GM12878 (cell line): ENCODE data around the gene SHANK3. TPM values are rescaled to one million over a fixed set of nuclear protein-coding genes. Genes with fewer than 3 reads are reported as not detected.

Experiments
- BACH1 ChIP-seq: fragments of 450-650 bp; IDR thresholded peaks from 2 replicates; pipeline ENCODE4 v1.6.1; 2017; ENCODE audit warnings: mild to moderate bottlenecking, borderline replicate concordance
- CHD4 ChIP-seq: fragments of 200-600 bp; sonication (generic); IDR thresholded peaks from 2 replicates; pipeline ENCODE4 v1.6.1; 2016; ENCODE audit warnings: mild to moderate bottlenecking
- EP300 ChIP-seq, 2 experiments: fragments of 150-350 bp in 1 of 2; IDR thresholded peaks; 2 replicates each; pipeline ENCODE4 v1.6.1; 2011 to 2012; ENCODE audit warnings: low read depth in 2 of 2, low read length in 2 of 2, borderline replicate concordance in 1 of 2, improper control_type of control experiment in 1 of 2, inconsistent platforms in 1 of 2; ENCODE audit not compliant: control insufficient read depth in 1 of 2
- EZH2 ChIP-seq: IDR thresholded peaks from 2 replicates; pipeline ENCODE4 v1.6.1; 2012; ENCODE audit warnings: low read depth, mild to moderate bottlenecking, control low read depth, inconsistent platforms, low read length, borderline replicate concordance; ENCODE audit not compliant: control insufficient read depth
- IKZF2 ChIP-seq, 2 experiments: fragments of 450-650 bp; IDR thresholded peaks; 2 replicates each; pipeline ENCODE4 v1.6.1; 2017; ENCODE audit warnings: mild to moderate bottlenecking in 2 of 2, moderate library complexity in 2 of 2
- JUNB ChIP-seq: IDR thresholded peaks from 2 replicates; pipeline ENCODE4 v1.6.1; 2016; ENCODE audit warnings: antibody characterized with exemption, mild to moderate bottlenecking
- NBN ChIP-seq: fragments of 450-650 bp; IDR thresholded peaks from 2 replicates; pipeline ENCODE4 v1.6.1; 2016
- NR2C2 ChIP-seq: IDR thresholded peaks from 2 replicates; pipeline ENCODE4 v1.6.1; 2011; ENCODE audit warnings: borderline replicate concordance, low read depth; ENCODE audit not compliant: control insufficient read depth, insufficient read length
- RAD21 ChIP-seq: IDR thresholded peaks from 2 replicates; pipeline ENCODE4 v1.6.1; 2011; ENCODE audit warnings: mild to moderate bottlenecking, low read depth, low read length, moderate library complexity; ENCODE audit not compliant: insufficient read depth
- RELA ChIP-seq: fragments of 450-650 bp; IDR thresholded peaks from 2 replicates; pipeline ENCODE4 v1.8.0; 2014; ENCODE audit warnings: borderline replicate concordance; ENCODE audit not compliant: partially characterized antibody
- RFX5 ChIP-seq: IDR thresholded peaks from 2 replicates; pipeline ENCODE4 v1.6.1; 2011; ENCODE audit warnings: low read depth, low read length, improper control_type of control experiment
- SPI1 ChIP-seq: IDR thresholded peaks from 2 replicates; pipeline ENCODE4 v1.6.1; 2011; ENCODE audit warnings: low read depth, mild to moderate bottlenecking, low read length, moderate library complexity, borderline replicate concordance; ENCODE audit not compliant: insufficient read depth
- SRF ChIP-seq, 2 experiments: IDR thresholded peaks; 2 replicates each; pipeline ENCODE4 v1.6.1; 2011; ENCODE audit warnings: low read depth in 2 of 2, low read length in 2 of 2, mild to moderate bottlenecking in 1 of 2, moderate library complexity in 1 of 2
- YY1 ChIP-seq: IDR thresholded peaks from 2 replicates; pipeline ENCODE4 v1.6.1; 2011; ENCODE audit warnings: low read depth, mild to moderate bottlenecking, low read length
- ZNF384 ChIP-seq: IDR thresholded peaks from 2 replicates; pipeline ENCODE4 v1.6.1; 2012; ENCODE audit warnings: low read depth, mild to moderate bottlenecking, low read length, improper control_type of control experiment, borderline replicate concordance
- ZSCAN29 ChIP-seq: fragments of 450-650 bp; IDR thresholded peaks from 2 replicates; pipeline ENCODE4 v1.6.1; 2017; ENCODE audit warnings: mild to moderate bottlenecking, moderate library complexity
- polyA plus RNA-seq, 11 experiments: library from polyadenylated mRNA; depleted of rRNA in 4 of 11; unstranded in 6 of 11; stranded (reverse) in 5 of 11; fragments of >200 nt; fragmentation: Nextera tagmentation in 4 of 11; fragmentation: Illumina TruSeq in 1 of 11; extraction: Ambion mirVana in 4 of 11; extraction: Trizol in 1 of 11; gene quantifications; 1 replicate in 1 of 11; 2 replicates in 10 of 11; pipeline versions ENCODE4 v1.2.1 to v1.2.3, GENCODE V29; 2011 to 2016; ENCODE audit warnings: inconsistent platforms in 2 of 11, missing spikeins in 2 of 11, low read depth in 1 of 11
- total RNA-seq, 4 experiments: library from RNA; depleted of rRNA in 3 of 4; stranded (reverse); fragments of >200 nt in 3 of 4; fragmentation: Illumina TruSeq in 1 of 4; extraction: Trizol in 1 of 4; gene quantifications; 2 replicates each; pipeline versions ENCODE4 v1.2.1 to v1.2.3, GENCODE V29; 2013 to 2021
- TF ChIP-seq, protein P1 (sequence below), 3 experiments: IDR thresholded peaks in 2 of 3; conservative IDR thresholded peaks in 1 of 3; 2 replicates each; pipeline ENCODE4 v1.5.1; 2011; ENCODE audit warnings: low read depth in 3 of 3, low read length in 3 of 3, mild to moderate bottlenecking in 3 of 3, control low read depth in 2 of 3, moderate library complexity in 2 of 3, inconsistent platforms in 1 of 3, mixed read lengths in 1 of 3; ENCODE audit not compliant: control insufficient read depth in 2 of 3, insufficient read depth in 1 of 3; ENCODE audit errors: extremely low read depth in 1 of 3
- TF ChIP-seq, protein P2 (sequence below): IDR thresholded peaks from 2 replicates; pipeline ENCODE4 v1.6.1; 2011; ENCODE audit warnings: borderline replicate concordance, low read depth, mild to moderate bottlenecking, moderate library complexity, low read length; ENCODE audit not compliant: insufficient read depth, poor library complexity, severe bottlenecking
- TF ChIP-seq, protein P3 (sequence below): fragments of 450-650 bp; formaldehyde crosslinking; IDR thresholded peaks from 2 replicates; pipeline ENCODE4 v1.4.0; 2022; ENCODE audit warnings: mild to moderate bottlenecking, moderate library complexity
- TF ChIP-seq, protein P4 (sequence below): fragments of 450-650 bp; IDR thresholded peaks from 2 replicates; pipeline ENCODE4 v1.6.1; 2017; ENCODE audit warnings: mild to moderate bottlenecking

The SHANK3 gene
- total and polyA plus RNA-seq, 10 of the 15 experiments (the other 5 are each of a cell fraction or from before 2014, with no cell fraction given), result under 0.01 to 0.10 (median 0.05) TPM; not detected in 6

DNA sequence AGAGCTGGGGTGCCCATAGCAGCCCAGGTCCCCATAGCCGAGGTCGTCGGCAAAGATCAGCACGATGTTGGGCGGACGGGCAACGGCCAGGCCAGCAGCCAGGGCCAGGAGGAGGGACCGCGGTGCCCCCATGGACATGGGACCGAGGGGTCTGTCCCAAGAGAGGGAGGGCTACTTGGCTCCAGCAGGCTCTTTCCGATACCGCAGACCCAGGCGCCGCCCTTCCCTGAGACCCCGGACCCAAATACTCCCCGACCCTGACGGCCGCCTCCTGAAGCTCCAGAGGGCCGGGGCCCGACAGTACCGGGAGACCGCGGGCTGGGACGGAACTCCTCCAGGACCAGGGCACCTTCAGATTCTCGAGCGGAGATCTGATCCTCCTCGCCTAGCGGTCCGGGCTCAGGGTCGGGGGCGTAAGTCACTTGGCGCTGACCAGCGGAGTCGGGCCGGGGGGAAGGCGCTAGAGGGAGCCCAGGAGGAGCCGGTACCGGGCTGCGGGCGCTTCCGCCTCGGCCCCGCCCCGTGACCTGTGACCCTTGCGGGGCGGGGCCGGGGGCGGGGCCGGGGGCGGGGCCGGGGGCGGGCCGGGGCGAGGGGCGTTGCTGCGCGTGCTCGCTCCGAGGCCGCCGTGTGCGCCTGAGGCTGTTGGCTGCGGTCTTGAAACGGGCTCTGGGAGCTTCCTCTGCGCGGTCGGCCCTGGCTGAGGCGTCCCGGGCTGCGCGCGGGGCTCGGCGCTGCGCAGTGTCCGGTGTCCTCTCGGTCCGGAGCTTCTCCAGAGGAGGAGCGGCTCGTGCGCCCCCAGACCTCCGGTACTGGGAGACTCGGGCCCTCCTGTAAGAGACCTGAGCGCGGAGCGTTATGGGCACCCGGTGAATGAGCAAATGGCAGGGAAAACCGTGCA is 44.7 kb upstream of the SHANK3 start, which contains the start of gene ARSA (continued):
- no peak for TF ChIP-seq NBN
- no peak for TF ChIP-seq RFX5
- no peak for TF ChIP-seq ZNF384
- TF ChIP-seq, protein P1, sequence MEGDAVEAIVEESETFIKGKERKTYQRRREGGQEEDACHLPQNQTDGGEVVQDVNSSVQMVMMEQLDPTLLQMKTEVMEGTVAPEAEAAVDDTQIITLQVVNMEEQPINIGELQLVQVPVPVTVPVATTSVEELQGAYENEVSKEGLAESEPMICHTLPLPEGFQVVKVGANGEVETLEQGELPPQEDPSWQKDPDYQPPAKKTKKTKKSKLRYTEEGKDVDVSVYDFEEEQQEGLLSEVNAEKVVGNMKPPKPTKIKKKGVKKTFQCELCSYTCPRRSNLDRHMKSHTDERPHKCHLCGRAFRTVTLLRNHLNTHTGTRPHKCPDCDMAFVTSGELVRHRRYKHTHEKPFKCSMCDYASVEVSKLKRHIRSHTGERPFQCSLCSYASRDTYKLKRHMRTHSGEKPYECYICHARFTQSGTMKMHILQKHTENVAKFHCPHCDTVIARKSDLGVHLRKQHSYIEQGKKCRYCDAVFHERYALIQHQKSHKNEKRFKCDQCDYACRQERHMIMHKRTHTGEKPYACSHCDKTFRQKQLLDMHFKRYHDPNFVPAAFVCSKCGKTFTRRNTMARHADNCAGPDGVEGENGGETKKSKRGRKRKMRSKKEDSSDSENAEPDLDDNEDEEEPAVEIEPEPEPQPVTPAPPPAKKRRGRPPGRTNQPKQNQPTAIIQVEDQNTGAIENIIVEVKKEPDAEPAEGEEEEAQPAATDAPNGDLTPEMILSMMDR (IDR thresholded peaks at IDR 0.05 in 2 of 3, conservative IDR thresholded peaks at IDR 0.05 in 1 of 3; ENCODE audit: control insufficient read depth in 2 of 3, extremely low read depth in 1 of 3, insufficient read depth in 1 of 3, low read depth in 3 of 3, low read length in 3 of 3), result peak; percentile 15 to 26 (median 24); a peak in 4 of 6 replicates
- no peak for TF ChIP-seq BACH1
- 0 out of 4 replicates have a peak, but pooled peaks of 1 of the 2 experiments have one; percentile 5 for TF ChIP-seq IKZF2 (IDR thresholded peaks at IDR 0.05)
- no peak for TF ChIP-seq SRF (IDR thresholded peaks at IDR 0.05; ENCODE audit: low read depth in 2 of 2, low read length in 2 of 2)
- no peak for TF ChIP-seq ZSCAN29
- TF ChIP-seq, protein P2, sequence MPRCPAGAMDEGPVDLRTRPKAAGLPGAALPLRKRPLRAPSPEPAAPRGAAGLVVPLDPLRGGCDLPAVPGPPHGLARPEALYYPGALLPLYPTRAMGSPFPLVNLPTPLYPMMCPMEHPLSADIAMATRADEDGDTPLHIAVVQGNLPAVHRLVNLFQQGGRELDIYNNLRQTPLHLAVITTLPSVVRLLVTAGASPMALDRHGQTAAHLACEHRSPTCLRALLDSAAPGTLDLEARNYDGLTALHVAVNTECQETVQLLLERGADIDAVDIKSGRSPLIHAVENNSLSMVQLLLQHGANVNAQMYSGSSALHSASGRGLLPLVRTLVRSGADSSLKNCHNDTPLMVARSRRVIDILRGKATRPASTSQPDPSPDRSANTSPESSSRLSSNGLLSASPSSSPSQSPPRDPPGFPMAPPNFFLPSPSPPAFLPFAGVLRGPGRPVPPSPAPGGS, result no peak
- no peak for TF ChIP-seq EP300 (IDR thresholded peaks at IDR 0.05; ENCODE audit: borderline replicate concordance in 1 of 2, control insufficient read depth in 1 of 2, low read depth in 2 of 2, low read length in 2 of 2)
- no peak for TF ChIP-seq RAD21
- no peak for TF ChIP-seq RELA
- no peak for TF ChIP-seq EZH2
- TF ChIP-seq YY1, result 0 out of 2 replicates have a peak, but pooled peaks have one; percentile 4
- TF ChIP-seq SPI1, result no peak
- no peak for TF ChIP-seq NR2C2
- no peak for TF ChIP-seq CHD4
- TF ChIP-seq, protein P3, sequence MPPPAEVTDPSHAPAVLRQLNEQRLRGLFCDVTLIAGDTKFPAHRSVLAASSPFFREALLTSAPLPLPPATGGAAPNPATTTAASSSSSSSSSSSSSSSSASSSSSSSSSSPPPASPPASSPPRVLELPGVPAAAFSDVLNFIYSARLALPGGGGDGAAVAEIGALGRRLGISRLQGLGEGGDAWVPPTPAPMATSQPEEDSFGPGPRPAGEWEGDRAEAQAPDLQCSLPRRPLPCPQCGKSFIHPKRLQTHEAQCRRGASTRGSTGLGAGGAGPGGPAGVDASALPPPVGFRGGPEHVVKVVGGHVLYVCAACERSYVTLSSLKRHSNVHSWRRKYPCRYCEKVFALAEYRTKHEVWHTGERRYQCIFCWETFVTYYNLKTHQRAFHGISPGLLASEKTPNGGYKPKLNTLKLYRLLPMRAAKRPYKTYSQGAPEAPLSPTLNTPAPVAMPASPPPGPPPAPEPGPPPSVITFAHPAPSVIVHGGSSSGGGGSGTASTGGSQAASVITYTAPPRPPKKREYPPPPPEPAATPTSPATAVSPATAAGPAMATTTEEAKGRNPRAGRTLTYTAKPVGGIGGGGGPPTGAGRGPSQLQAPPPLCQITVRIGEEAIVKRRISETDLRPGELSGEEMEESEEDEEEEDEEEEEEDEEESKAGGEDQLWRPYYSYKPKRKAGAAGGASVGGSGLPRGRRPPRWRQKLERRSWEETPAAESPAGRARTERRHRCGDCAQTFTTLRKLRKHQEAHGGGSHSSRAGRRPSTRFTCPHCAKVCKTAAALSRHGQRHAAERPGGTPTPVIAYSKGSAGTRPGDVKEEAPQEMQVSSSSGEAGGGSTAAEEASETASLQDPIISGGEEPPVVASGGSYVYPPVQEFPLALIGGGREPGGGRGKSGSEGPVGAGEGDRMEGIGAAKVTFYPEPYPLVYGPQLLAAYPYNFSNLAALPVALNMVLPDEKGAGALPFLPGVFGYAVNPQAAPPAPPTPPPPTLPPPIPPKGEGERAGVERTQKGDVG (CRISPR knock-in tag), result no peak
- TF ChIP-seq, protein P4, sequence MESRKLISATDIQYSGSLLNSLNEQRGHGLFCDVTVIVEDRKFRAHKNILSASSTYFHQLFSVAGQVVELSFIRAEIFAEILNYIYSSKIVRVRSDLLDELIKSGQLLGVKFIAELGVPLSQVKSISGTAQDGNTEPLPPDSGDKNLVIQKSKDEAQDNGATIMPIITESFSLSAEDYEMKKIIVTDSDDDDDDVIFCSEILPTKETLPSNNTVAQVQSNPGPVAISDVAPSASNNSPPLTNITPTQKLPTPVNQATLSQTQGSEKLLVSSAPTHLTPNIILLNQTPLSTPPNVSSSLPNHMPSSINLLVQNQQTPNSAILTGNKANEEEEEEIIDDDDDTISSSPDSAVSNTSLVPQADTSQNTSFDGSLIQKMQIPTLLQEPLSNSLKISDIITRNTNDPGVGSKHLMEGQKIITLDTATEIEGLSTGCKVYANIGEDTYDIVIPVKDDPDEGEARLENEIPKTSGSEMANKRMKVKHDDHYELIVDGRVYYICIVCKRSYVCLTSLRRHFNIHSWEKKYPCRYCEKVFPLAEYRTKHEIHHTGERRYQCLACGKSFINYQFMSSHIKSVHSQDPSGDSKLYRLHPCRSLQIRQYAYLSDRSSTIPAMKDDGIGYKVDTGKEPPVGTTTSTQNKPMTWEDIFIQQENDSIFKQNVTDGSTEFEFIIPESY, result no peak
- TF ChIP-seq JUNB, result no peak
